Tibial nerve (tissue), 4 donors: ENCODE results near the gene STPG1.

Source experiments
- EP300 ChIP-seq, 2 donors: sonication (generic); formaldehyde crosslinking; IDR thresholded peaks; one replicate each; pipeline ENCODE4 v1.6.1; 2017; ENCODE audit warnings: antibody characterized with exemption in 2 of 2, mild to moderate bottlenecking in 1 of 2
- POLR2A ChIP-seq, 2 donors: fragments of 450-650 bp; IDR thresholded peaks; one replicate each; pipeline ENCODE4 v1.6.1; 2017; ENCODE audit warnings: antibody characterized with exemption in 2 of 2, mild to moderate bottlenecking in 2 of 2, moderate library complexity in 2 of 2
- TF ChIP-seq, protein P1 (sequence below), 5 experiments: fragments of 200-600 bp in 3 of 5; fragments of 450-650 bp in 2 of 5; sonication (generic) in 3 of 5; IDR thresholded peaks; one replicate each; pipeline ENCODE4 v1.5.1; 2016 to 2019; ENCODE audit warnings: antibody characterized with exemption in 5 of 5, mild to moderate bottlenecking in 3 of 5, moderate library complexity in 2 of 5

DNA sequence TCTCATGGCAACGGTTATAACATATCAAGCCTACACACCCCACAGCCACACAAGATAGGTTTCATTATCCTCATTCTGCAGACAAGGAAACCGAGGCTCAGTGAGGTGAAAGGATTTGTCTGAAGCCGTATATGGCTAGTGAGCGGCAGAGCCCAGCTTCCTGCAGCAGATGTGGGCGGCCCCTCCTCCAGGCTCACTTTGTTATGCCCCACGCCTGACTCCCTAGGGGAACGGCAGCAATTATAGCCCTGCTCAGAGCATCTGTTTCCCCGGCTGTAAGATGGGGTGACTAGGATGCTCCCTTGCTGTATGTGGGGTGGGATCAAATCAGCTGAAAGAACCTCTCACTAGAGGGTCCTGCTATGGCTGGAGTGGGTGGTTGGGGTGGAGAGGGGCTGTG is 72.3 kb downstream of the STPG1 start:
- TF ChIP-seq, protein P1, sequence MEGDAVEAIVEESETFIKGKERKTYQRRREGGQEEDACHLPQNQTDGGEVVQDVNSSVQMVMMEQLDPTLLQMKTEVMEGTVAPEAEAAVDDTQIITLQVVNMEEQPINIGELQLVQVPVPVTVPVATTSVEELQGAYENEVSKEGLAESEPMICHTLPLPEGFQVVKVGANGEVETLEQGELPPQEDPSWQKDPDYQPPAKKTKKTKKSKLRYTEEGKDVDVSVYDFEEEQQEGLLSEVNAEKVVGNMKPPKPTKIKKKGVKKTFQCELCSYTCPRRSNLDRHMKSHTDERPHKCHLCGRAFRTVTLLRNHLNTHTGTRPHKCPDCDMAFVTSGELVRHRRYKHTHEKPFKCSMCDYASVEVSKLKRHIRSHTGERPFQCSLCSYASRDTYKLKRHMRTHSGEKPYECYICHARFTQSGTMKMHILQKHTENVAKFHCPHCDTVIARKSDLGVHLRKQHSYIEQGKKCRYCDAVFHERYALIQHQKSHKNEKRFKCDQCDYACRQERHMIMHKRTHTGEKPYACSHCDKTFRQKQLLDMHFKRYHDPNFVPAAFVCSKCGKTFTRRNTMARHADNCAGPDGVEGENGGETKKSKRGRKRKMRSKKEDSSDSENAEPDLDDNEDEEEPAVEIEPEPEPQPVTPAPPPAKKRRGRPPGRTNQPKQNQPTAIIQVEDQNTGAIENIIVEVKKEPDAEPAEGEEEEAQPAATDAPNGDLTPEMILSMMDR (IDR thresholded peaks at IDR 0.05), result no peak
- TF ChIP-seq POLR2A (IDR thresholded peaks at IDR 0.05) (no peak), EP300 (IDR thresholded peaks at IDR 0.05) (no peak)
